ENCODE measurements around the gene GNAZ. TPM values are rescaled to one million over a fixed set of nuclear protein-coding genes. Genes with fewer than 3 reads are reported as not detected.
A peak's percentile ranks its signal among the peaks of the same experiment; 100 is the strongest.
"Not testable (repeated sequence)": the region's sequence is repeated elsewhere in the genome, so short reads cannot be mapped to it uniquely, and the experiment has no call there.

GNAZ gene
- total RNA-seq: under 0.01 and 0.20 TPM in 2 replicates

DNA sequence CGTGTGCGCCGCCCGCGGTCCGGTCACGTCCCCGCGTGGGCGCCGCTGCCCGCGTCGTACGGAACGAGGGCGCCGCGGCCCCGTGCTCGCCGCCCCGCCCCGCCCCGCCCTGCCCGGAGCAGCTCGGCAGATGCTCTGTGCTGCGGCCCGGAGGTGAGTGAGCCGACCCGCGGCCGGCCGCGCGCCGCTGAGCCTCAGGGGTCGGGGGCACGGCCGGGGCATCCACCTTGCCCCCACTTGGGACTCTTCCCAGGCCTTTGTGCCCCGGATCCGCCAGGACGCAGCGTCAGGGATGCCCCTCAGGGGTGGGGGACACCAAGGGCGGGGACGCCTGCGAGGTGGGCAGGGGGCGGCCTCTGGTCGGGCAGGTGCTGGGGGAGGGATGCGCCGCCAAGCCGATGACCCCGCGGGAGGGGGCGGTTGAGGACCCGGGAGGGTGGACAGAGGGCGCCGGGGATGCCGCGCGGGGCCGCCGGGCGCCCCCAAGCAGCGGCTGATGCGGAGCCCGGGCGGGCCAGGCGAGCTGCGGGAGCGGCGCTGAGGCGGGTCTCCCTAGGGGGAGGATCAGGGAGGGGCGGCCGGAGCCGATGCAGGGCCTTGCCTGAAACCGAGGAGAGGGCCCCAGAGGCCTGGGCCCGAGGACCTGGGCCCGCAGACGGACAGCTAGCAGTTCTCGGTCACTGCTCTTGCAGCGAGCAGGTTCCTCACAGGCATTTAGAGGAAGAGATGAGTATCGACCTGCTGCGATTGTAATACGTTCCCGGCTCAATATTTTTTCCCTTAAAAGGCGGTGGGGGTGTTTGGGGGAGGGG is at the start of gene GNAZ:
GNAZ (plus strand) TSS at position 102 of the 812 bp plus-strand sequence. CDS start 25,177 bp downstream, outside the sequence.
- no peak for DNase-seq (ENCODE audit: low read depth in 2 of 2)

DNA sequence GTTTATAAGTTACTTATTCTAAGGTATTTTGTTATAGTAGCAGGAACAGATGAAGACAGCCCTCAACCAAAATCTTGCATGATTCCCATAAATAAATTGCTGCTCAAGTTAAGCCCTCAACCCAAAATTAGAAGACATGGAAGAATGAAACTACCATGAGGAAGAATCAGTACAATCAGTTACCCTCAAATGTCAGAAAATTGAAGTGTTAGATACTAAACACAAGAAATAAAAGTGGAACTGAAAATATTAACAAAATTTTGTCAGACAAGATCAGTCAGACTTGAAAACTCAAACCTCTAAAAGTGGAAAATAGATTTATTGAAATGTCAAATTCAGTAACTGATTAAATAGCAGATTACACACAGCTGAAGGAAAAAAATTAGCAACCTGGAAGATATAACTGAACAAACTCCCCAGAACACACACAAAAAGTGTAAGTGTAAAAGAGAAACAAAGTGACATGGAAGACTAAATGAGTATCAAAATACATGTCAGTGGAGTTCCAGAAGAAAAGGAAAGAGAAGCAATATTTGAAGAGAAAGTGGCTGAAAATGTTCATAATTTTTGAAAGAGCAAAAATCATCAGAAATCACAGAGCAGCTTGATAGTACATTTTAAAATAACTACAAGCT is 49.5 kb upstream of the GNAZ start:
- no peak for DNase-seq (ENCODE audit: low read depth in 2 of 2)

DNA sequence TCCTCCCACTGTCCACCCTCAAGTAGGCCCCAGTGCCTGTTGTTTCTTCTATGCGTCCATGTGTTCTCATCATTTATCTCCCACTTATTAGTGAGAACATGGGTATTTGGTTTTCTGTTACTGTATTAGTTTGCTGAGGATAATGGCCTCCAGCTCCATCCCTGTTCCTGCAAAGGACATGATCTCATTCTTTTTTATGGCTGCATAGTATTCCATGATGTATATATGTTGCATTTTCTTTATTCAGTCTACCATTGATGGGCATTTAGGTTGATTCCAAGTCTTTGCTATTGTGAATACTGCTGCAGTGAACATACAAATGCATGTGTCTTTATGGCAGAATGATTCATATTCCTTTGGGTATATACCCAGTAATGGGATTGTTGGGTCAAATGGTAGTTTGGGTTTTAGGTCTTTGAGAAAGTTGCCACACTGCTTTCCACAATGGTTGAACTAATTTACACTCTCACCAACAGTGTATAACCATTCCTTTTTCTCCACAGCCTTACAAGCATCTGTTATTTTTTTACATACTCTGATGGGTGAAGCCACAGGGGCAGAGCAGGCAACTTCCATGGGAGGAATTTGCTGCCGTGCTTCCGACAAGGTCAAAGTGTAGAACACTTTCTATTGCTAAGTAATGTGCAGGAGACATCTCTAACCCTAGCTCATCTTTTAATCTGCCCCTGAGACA is 48.5 kb upstream of the GNAZ start:
- DNase-seq (ENCODE audit: low read depth in 2 of 2): not testable (repeated sequence)

DNA sequence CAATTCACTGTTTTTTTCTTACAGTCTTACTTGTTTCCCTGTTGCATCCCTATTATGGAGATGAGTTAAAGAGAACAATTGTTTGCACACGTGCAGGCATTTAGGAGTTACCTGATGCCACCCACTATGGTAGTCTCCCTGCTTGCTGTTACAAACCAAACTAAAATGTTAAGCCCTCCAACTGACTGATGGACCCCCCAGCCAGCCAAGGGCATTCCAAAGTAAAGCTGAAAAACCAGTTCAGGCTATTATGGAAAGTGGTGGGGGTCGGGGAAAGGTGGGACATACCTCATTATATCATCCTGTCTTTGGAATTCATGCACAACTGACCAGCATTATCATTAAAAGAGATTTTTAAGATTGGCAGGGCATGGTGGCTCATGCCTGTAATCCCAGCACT is 47.0 kb upstream of the GNAZ start:
- DNase-seq (ENCODE audit: low read depth in 2 of 2): no peak

DNA sequence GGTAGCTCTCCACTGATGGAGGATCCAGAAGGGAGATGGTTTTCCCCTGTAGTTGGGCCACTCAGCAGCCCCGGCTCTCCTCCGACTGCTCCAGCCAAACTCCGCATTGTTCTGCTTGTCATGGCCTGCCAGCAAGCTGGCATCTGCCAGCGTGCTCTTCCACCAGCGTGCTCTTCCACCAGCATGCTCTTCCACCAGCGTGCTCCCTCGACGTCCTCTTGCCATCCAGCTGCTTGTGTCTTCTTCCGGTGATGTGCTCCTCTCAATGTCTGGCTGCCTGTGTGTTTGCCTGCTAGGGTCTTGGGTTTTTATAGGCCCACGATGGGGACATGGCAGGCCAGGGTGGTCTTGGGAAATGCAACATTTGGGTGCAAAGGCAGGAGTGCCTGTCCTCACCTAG is 43.5 kb upstream of the GNAZ start:
- no peak for DNase-seq (ENCODE audit: low read depth in 2 of 2)

DNA sequence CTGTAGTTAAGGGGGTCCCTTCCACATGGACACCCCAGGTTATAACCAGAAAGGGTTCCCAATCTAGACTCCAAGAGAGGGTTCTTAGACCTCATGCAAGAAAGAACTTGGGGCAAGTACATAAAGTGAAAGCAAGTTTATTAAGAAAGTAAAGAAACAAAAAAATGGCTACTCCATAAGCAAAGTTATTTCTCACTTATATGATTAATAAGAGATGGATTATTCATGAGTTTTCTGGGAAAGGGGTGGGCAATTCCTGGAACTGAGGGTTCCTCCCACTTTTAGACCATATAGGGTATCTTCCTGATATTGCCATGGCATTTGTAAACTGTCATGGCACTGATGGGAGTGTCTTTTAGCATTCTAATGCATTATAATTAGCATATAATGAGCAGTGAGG is 42.5 kb upstream of the GNAZ start:
- DNase-seq (ENCODE audit: low read depth in 2 of 2): not testable (repeated sequence)

DNA sequence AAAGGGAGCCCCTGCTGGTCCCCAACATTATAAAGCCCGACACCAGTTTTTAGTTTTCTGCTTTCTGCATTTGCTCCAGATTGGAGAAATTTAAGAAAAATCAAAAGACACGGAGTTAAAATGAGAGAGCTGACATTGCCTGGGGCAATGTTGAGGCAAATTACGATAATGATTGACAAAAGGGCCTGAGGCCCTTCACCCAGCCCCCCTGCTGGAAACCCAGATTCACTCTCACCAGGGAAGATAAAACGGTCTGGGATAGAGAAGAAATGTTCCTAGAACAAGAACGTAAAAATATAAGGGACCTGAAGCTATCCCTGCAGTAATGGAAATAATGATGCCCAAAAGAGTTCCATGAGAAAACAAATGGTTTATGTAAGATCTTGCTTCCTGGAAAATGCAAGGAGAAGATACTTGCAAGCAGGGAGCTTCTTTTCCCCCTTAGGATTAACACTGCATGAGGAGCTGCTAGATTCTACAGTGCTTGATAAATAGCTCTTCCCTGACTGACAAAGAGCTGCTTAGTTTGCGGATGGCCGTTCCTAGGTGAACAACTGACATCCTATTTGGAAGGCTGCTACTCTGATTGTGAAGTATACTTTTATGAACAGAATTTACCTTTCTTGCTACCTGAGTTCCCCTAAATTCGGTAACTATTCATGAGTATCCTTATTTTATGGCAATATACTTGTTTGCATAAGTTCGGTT is 40.6 kb upstream of the GNAZ start:
- no peak for DNase-seq (ENCODE audit: low read depth in 2 of 2)

DNA sequence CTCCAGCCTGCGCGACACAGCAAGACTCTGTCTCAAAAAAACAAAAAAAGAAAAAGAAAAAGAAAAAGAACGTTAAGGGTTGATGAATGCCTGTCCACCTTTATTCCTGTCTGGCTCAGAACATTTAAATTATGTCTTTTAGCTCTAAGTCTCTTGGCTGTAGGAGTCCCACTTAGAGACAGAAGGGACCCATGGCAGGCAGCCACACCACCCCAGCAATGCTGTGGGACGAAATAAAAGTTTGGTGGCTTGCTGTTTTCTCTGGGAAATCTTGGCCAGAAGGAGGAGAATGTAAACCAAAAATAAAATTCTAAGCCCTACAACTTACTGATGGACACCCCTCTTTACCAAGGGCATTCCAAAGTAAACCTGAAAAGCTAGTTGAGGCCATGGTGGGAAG is 38.9 kb upstream of the GNAZ start:
- no peak for DNase-seq (ENCODE audit: low read depth in 2 of 2)

DNA sequence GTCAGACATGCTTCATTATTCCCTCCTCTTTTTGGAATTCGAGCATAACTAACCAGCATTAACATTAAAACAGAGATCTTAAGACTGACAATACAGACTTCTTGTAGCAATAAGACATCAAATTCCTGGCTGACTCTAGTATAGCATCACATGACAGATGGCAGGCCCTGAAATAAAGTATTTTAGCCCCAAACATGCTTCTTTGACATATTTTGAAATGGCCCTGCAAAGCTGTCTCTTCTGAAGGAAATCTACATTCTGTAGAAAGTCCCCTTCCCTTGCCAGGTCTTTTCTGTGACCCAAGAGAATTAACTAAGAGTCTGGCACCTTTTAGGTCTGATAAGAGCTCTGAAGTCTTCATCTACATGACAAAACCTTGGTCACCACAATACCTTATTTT is 38.5 kb upstream of the GNAZ start:
- DNase-seq (ENCODE audit: low read depth in 2 of 2): no peak

DNA sequence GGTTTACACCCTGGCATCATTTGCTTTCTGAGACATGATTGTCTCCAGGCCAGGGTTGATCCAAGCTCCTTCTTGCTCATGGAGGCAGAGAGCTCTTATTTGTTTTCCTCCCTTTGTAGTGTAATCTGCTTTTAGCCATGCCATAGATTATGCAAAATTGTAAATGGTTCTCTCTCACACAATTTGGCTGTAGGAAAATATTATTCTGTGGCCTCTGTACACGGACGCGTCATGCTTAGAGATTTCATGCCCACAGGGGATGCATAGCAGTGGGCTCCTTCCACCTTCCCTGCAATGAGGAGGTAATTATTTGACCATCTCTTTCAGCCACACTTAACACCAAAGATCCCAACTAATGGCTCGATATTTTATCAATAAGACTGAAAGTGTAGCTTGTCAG is 37.7 kb upstream of the GNAZ start:
- DNase-seq (ENCODE audit: low read depth in 2 of 2): no peak

DNA sequence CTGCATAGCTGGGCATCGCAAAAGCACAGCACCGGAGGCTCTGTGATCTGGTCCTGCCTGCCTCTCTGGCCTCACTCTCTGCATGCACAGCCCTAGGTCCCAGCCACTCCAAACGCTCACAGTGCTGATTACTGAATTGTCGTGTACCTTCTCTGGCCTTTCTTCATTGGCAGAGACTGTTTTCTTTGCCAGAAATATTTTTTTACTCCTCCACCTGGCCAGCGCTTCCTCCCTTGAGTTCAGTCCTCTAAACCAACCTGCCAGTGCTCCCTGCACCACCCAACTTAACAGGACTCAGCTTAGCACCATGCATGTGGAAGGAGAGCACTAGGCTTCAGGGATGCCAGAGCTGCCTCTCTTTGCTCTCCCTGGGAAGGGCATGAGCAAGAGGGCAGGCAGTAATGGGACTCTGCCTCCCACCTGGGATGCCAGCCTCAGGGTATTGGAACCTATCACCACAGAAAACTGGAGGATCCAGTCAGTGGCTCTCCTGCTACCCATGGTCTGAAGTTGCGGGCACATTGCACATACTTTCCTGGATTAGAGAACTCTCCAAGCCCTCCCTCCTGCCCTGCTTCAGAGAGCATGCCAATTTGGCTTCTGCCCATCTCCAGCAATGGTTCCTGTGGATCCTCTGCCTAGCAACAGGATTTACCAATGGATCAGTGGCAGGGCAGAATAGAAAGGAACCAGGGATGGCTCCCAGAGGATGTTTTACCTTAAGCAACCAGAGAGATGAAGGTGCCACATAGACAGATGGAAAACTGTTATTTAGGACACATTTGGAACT is 37.0 kb upstream of the GNAZ start:
- no peak for DNase-seq (ENCODE audit: low read depth in 2 of 2)

DNA sequence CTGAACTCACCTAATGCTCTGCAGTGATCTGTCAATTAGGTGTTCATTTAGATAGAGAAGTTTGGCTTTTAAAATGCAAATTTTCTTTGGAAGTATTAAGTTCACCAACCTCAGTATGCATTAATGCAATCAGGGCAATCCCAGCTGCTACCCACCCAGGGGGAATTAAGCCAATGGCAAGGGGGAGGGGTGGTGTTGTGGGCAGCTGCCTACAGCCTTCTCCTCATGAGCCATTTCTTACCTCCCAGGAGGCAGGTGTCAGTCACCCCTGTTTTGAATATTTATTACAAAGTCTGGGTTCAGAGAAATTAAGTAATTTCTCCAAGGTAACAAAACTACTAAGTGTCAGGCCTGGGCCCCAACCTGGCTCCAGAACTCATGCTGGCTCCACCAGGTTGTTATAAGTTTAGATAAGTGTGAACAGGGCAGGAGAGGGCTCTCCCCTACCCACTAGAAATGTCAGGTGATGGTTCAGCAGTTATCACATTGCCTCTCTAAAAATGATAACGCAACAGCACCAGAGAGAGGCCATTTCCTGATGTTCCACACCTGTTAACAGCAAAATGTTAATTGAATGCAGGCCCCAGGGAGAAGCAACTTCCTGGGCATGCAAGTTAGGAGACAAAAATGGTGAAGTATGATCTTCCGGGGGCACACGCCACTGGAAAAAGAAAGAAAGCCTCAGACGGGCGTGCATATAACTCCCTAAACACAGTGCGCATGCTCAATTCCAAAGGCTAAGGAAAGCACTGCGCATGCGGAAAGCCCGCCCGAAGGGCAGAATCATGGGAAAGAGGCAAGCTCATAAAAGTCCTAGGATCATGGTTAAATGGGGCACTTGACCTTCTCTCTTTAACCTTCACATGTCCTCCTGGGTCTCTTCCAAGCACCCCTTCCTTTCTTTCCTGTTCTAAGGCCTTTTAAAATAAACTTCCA is 35.4 kb upstream of the GNAZ start:
- no peak for DNase-seq (ENCODE audit: low read depth in 2 of 2)

DNA sequence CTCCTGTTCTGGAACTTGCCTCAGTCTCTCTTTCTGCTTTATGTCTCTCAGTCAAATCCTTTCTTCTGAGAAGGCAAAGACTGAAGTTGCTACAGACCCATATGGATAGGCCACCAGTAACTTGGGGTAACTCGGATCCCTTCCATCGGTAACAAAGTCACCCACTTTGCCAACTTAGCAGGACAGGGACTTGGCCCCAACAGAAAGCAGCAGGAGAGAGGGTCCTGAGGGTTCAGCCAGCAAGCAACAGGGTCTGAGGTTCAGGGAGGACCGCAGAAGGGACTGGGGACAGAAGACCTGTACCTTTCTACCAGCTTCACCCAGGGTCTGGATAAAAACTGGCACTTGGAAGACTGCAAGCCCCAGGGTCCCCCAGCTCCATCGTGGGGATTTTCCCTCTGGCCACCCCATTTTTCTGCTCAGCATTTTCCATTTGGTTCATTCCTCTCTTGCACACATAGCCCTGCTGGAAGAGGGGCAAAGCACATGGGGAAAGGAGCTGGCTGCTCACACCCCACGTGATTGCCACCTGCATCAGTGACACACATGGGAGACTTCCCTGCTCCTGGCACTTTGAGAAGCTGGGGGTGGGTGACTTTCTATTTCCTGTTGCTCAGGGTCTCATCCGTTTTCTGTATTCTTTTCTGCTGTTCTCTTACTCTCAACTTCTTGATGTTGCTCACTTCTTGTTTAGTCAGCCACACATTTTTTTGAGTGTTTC is 34.6 kb upstream of the GNAZ start:
- DNase-seq (ENCODE audit: low read depth in 2 of 2): no peak

DNA sequence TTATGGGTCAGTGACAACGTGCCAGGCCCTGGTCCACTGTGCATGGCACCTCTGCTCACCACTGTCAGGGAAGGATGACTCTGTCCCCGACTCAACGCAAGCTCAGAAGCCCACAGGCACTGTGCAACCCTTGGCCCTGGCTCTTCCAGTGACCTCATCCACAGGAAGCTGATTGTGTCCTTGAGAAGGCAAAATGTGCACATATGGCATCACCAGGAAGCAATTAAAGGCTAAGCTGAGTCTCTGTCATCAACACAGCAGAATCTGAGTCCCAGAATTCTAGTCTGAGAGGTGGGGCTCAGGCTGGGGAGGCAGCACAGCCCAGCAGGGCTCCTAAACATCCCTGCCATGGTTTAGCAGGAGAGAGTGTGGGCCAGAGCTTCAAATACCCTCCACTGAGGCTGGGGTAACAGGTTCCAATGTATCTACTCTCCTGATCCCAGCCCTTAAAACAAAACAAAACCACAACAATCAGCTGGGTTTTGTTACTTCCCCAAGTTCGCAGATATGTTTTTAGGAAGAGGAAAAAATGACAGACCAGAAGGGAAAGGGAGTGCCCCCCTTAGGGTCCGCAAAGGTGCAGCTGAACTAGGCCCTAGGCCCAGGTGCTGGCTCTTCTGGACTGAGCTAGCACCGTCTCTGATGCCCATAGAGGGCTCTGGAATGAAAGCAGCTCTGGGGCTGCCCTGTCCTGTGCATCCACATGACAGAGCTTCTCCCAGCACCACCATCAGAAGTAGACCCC is 33.5 kb upstream of the GNAZ start:
- DNase-seq (ENCODE audit: low read depth in 2 of 2): peak in 1 of 2 donors; percentile 50

DNA sequence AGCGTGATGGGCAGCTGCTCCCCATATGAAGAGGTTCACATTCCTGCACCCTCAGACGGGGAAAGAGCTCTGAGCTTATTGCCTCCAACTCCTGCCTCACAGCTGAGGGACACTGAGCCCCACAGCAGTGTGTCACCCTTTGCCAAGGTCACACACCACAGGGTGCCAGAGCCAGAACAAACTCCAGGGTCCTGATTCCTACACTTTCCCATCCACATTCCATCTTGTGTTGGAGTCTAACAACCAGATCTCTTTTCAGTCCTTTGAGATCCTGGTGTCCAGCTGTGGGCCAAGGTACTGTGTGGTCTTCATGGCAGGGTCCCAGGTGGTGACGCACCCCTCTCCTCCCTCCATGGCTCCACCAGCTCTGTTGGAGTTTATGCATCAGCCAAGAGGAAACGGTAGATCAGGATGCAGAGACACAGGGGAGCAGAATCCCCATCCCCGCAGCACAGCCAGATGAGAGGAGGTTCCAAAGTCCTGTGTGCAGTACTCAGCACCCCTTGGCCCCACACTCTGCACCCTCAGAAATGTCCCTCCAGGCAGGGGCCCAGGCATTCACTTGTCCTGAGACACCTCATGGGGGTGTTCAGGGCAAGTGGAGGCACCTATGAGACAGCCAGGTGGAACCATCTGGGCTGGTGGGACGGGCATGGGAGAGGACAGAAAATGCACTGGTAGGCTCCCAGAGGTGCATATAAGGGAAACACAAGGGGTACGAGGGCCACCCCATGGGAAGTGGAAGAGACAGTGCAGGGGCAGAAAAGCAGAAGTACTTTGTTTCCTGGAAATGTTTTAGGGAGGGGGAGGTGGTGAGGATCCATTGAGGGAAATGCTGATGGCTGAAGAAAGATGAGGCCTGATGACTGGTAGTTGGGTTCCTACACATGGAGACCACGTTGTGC is 32.6 kb upstream of the GNAZ start:
- no peak for DNase-seq (ENCODE audit: low read depth in 2 of 2)

DNA sequence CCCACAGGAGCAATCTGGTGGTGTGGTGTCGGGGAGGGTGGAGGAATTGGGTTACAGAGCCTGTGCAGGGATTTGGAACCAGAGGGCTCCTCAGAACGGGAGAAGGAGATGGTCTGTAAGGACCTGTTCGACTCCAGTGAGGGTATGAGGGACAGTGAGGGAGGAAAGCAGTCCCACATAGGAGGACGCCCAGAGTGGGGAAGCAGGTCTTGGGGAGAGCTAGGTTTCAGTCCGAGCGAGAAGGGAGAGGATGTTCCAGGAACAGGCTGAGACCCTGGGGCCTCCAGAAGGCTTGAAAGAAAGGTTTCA is 32.0 kb upstream of the GNAZ start:
- DNase-seq (ENCODE audit: low read depth in 2 of 2): no peak

DNA sequence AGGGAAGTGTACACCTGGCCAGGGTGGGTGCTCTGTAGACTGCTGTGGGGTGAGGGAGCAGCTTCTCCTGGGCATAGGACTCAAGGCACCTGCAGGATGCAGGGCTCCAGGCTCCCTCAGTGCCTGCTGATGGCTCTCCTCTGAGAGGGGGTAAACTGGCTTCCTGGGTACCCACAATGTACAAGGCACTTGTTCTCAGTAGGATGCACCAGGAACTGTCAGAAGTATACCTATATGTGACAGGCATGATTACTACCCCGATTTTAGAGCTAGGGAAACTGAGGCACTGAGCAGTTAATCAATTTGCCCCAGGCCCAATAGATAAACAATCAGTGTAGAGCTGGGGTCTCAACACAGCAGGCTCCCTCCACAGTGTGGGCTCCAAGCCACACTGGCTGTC is 31.4 kb upstream of the GNAZ start:
- no peak for DNase-seq (ENCODE audit: low read depth in 2 of 2)

DNA sequence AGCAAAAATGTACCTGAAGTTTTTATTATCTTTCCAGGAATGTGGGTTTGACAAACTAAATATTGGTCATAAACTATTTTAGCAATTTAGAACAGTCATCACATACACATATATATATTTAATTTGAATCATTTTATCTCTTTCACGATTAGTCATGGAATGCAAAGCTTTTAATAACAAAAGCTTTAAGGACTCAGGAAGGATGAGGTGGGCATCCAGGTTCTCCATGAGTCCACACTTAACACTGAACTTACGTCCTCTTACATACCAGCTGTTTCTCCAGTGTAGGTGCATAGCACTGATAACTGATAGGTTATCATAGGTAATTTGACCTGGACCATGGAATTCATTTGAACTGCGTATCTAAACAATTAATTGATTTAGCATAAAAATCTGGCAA is 28.1 kb upstream of the GNAZ start:
- no peak for DNase-seq (ENCODE audit: low read depth in 2 of 2)

All from lung microvascular endothelial cell (primary cell).